Liver (tissue), 3 donors: ENCODE results near the gene AFAP1L2.

Experiments used
- ATF3 ChIP-seq: IDR thresholded peaks from 2 replicates; pipeline ENCODE4 v1.6.1; 2016; ENCODE audit warnings: antibody characterized with exemption
- CTCF ChIP-seq: fragments of 150-350 bp; IDR thresholded peaks from 2 replicates; pipeline ENCODE4 v1.5.1; 2017; ENCODE audit warnings: improper control_type of control experiment, low read depth, low read length; ENCODE audit not compliant: missing input control
- EGR1 ChIP-seq, 2 donors: IDR thresholded peaks; 2 replicates each; pipeline ENCODE4 v1.6.1; 2016 to 2018; ENCODE audit warnings: antibody characterized with exemption in 2 of 2, low read depth in 2 of 2
- MAX ChIP-seq: IDR thresholded peaks from 2 replicates; pipeline ENCODE4 v1.6.1; 2016; ENCODE audit warnings: antibody characterized with exemption
- RAD21 ChIP-seq, 2 donors: IDR thresholded peaks; 2 replicates each; pipeline ENCODE4 v1.6.1; 2016; ENCODE audit warnings: antibody characterized with exemption in 2 of 2, mild to moderate bottlenecking in 2 of 2
- REST ChIP-seq: IDR thresholded peaks from 2 replicates; pipeline ENCODE4 v1.6.1; 2016; ENCODE audit warnings: antibody characterized with exemption, mild to moderate bottlenecking
- SP1 ChIP-seq: IDR thresholded peaks from 2 replicates; pipeline ENCODE4 v1.6.1; 2018; ENCODE audit warnings: antibody characterized with exemption, mild to moderate bottlenecking
- donor health status: healthy.
- donor health status: healthy.

- no peak for TF ChIP-seq CTCF
- no peak for TF ChIP-seq REST
- no peak for TF ChIP-seq RAD21 (IDR thresholded peaks at IDR 0.05)
- no peak for TF ChIP-seq ATF3
- TF ChIP-seq MAX, result no peak
- no peak for TF ChIP-seq SP1
- no peak for TF ChIP-seq EGR1 (IDR thresholded peaks at IDR 0.05; ENCODE audit: low read depth in 2 of 2)
Measured at GRCh38 chr10:114291076-114291475, 113.2 kb downstream of the AFAP1L2 start.
